Prostate gland (tissue), 2 donors: ENCODE results near the gene TPPP2.

Experiments used
- CTCF ChIP-seq, 4 experiments: fragments of 200-600 bp in 2 of 4; fragments of 450-650 bp in 2 of 4; sonication (generic) in 2 of 4; IDR thresholded peaks; 1 replicate in 3 of 4; 2 replicates in 1 of 4; pipeline ENCODE4 v1.5.1; 2016 to 2019; ENCODE audit warnings: antibody characterized with exemption in 4 of 4, mild to moderate bottlenecking in 2 of 4, moderate library complexity in 2 of 4
- POLR2A ChIP-seq: fragments of 450-650 bp; IDR thresholded peaks from one replicate; pipeline ENCODE4 v1.6.1; 2016; ENCODE audit warnings: antibody characterized with exemption, mild to moderate bottlenecking
- POLR2AphosphoS5 ChIP-seq: sonication (generic); formaldehyde crosslinking; IDR thresholded peaks from one replicate; pipeline ENCODE4 v1.6.1; 2017; ENCODE audit warnings: antibody characterized with exemption

GRCh38 chr14:21020977-21021545 is 9.0 kb upstream of the TPPP2 start:
- no peak for TF ChIP-seq CTCF (IDR thresholded peaks at IDR 0.05)
- TF ChIP-seq POLR2A = no peak
- peak; percentile 80 for TF ChIP-seq POLR2AphosphoS5
